GM21717 (cell line): ENCODE results near the gene TEX53.

Experiments
- ATAC-seq: cut with Tn5 transposase; IDR thresholded peaks from one replicate; pipeline ENCODE4 v1.9.1; 2021; ENCODE audit warnings: mild to moderate bottlenecking, moderate library complexity; ENCODE audit not compliant: unreplicated experiment

TEX53 gene

DNA sequence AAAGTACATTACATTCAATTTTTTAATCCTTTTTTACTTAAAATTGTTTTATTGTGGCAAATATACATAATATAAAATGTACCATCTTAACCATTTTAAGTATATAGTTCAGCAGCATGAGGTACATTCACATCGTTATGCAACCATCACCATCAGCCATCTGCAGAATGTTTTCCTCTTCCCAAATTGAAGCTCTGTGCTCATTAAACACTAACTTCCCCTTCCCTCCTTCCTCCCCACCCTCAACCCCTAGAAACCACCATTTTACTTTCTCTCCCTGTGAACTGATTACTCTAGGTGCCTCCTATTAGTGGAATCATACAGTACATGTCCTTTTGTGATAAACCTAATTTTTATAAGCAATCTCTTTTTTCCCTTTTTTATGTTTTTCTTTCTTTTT, 15.6 kb downstream of the TEX53 start:
- no peak for ATAC-seq

GRCh38 chr9:114638404-114638803, 19.2 kb downstream of the TEX53 start:
- ATAC-seq, result no peak

- no peak for ATAC-seq
Observed at GRCh38 chr9:114634387-114634786, 23.2 kb downstream of the TEX53 start.

- no peak for ATAC-seq
Observed at GRCh38 chr9:114633438-114634089, 24.0 kb downstream of the TEX53 start.

DNA sequence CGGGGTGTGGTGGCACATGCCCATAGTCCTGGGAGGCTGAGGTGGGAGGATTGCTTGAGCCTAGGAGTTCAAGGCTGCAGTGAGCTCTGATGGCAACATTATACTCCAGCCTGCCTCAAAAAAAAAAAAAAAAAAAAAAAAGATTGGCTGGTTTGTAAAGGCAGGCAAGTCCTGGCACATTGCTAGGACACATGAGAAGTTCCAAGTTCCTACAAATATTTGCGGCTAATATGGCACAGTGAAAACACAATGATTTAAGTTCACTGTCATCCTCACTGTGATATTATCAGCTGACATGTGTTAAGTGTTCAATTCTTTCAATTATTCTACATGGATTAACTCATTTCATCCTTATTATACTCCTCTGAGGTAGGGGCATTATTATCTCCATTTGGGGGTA, 26.4 kb downstream of the TEX53 start:
- ATAC-seq, result no peak

GRCh38 chr9:114629563-114630090, 28.0 kb downstream of the TEX53 start:
- ATAC-seq, result no peak

GRCh38 chr9:114627553-114627952, 30.1 kb downstream of the TEX53 start:
- ATAC-seq, result no peak

GRCh38 chr9:114626415-114627020, 31.1 kb downstream of the TEX53 start:
- no peak for ATAC-seq

GRCh38 chr9:114624677-114625076, 32.9 kb downstream of the TEX53 start:
- no peak for ATAC-seq

DNA sequence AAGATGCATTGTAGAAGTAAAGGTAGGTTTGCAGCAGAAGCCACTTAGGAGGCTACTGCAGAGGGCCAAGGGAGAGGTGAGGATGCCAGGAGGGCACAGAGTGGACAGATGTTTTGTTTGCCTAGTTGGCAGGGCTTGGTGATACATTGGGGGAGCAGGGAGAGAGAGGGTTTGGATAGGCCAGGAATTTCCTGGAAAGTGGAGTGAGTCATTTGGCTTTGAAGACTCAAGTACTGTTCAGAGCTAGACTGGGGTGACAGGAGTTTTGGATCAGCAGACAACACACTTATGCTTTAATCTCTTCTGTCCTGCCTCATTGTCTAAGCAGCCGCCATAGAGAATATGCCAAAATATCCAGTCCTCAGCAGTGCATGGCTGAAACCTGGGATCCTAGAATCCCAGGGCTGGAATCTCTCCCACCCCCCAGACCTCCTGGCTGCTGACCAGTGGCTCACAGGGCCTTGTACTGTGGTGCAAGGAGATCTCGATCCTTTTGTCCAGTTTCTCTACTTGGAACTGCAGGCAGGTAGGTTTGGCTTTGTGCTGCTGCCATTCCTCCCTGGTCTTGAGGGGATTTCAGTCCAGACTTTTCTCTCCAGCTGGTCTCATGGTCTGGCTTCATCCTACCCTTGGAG, 35.5 kb downstream of the TEX53 start:
- ATAC-seq, result no peak

- ATAC-seq, result no peak
Observed at GRCh38 chr9:114621561-114621960, 36.0 kb downstream of the TEX53 start.

DNA sequence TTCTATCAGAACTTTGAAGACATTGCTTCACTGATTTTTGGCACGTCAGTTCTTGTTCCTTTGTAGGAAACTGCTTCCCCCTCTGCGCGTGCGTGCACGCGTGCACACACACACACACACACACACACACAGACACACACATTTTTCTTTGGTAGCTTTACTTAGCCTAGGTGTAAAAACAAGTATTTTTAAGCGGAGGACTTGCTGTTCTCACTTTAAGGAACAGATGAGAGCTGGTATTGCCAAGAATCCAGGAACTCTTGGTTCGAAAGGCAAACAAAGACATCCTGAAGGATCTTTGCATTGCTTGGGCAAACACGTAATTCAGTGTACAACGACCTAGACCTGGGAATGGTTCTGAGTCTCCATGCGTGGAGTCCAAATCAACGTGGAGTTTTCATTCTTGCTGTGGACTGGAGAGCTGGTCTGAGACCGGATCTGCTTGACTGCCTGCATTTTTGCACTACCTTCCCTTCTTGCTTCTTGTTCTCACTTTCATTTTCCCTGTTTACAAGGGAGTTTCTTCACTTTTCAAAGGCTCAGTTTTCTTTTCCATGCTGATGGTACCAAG, 38.3 kb downstream of the TEX53 start:
- no peak for ATAC-seq

DNA sequence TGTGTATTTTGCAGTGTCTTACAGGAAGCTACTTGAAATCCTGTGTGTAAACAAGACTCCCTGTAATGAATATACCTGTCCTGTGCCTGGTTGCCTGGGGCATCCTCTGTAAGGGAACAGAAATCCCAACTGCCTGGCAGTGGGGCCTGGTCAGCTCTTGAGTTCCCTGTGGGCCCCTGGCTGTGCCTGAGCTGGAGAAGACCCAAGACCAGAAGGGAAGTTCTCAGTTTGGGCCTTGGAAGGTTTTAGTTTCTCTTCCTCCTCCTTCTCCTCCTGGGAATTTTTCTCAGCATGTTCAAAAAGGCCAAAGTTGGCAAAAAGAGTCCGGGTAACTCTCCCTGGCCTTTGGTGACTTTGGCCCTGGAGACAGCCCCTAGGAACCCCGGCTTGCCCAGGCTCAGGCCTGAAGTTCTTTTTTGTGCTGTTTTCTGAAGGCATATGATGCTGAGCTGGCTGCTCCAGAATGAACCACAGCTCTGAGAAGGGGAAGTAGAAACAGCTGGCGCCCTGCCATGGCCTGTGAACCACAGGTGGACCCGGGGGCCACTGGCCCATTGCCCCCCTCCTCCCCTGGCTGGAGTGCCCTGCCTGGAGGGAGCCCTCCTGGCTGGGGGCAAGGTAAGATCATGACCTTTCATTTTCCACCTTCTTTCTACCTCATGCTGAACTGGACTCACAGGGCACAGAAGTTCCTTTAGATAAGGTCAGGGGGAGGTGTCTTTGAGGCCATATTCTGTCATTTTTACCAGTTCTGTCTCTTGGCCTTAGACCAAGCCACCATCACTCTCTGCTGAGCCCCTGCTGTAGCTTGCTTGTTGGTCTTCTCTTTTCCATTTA, 40.7 kb downstream of the TEX53 start:
- peak; percentile 68 for ATAC-seq

DNA sequence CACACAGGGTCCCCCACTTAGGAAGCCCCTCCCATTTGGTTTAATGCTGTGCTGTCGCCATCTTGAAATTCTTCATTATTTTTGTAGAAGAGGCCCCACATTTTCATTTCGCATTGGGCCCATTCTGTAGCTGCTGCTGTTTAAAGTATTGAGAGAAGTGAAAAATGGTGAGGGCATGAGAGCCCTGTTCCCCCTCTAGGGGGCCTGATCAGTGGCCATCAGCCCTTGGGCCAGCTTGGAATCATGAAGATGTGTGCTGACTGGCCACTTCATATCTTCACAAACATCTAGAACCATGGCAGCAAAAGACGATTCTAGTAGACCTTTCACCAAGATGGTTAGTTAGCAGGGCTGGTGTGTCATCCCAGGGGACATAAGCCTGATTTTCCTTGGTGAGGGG, 43.2 kb downstream of the TEX53 start:
- ATAC-seq, result no peak

- ATAC-seq, result no peak
Observed at GRCh38 chr9:114613919-114614318, 43.7 kb downstream of the TEX53 start.

DNA sequence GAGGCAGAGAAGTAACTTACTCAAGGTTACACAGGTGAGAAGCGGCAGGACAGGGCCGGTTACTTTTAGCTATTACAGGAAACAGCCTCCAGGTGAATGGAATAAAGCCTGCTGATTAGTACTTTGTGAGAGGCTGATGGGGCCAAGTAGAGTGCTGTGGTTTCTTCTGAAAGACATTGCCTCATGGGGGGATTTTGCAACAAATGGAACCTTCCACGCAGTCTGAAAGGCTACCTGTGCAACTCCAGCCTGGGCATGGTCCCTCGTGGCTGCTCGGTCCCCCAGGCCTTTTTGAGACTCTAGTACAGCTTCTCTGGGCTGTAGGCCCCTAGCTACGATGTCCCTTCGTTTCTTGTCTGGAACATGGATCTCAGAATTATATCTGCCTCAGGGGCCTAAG, 44.5 kb downstream of the TEX53 start:
- no peak for ATAC-seq

GRCh38 chr9:114612272-114612923, 45.2 kb downstream of the TEX53 start:
- ATAC-seq, result no peak

DNA sequence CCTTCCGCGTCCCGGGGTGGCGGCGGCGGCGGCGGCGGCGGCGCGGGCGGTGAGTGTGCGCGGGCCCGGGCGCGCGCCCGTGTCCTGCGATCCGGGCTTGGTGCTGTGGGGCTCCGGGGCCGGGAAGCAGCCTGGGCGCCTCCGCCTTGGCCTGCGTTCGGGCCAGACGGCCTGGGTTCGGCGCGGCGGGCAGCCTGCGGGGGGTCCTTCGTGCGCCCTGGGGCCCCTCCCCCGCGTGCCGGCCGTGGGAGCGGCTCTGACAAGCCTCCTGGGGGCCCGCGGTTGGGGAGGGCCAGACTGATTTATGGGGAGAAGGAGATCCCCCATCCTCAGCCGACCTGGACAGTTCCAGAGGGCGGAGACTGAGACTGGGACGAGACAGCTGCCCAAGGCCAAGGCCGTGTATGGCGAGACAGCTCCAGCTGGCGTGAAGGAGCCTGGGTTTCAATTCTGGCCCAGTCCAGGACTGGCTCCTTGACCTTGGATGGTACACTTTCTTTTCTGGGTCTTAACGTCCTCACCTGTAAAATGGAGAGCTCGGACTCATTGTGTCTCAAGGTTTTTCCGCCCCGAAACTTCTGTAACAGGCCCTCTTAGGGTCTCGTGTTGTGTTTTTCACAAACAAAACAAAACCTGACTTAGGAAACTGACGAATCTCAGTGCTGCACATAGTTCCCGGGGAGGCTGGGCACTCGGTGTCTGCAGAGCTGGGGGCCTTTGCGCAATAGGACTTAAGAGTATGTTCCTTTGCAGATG, 45.9 kb downstream of the TEX53 start:
- peak; percentile 27 for ATAC-seq

DNA sequence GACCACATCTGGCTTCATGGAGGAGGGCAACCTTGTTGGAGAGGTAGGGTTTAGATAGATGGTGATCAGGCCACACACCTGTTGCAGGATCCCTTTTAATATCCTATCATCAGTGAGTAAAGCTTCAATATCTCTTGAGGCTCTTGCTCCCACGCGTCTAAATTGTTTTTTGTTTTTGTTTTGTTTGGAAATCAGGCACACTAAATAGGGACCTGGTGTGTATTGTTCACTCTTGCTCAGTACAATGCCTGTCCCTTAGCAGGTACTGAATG, 49.1 kb downstream of the TEX53 start:
- ATAC-seq, result no peak
